H1 (cell line): ENCODE results near the gene SERPINB1. TPM values are rescaled to one million over a fixed set of nuclear protein-coding genes. Genes with fewer than 3 reads are reported as not detected.

Experiments used
- RFX5 ChIP-seq: IDR thresholded peaks from 2 replicates; pipeline ENCODE4 v1.6.1; 2011; ENCODE audit warnings: low read depth, low read length, improper control_type of control experiment, borderline replicate concordance
- polyA plus RNA-seq, 7 experiments: library from polyadenylated mRNA; depleted of rRNA in 3 of 7; stranded (reverse) in 5 of 7; unstranded in 2 of 7; fragments of >200 nt in 5 of 7; fragments of 200-250 nt in 2 of 7; gene quantifications; 1 replicate in 5 of 7; 2 replicates in 1 of 7; 4 replicates in 1 of 7; pipeline versions ENCODE4 v1.2.1 to v1.2.3, GENCODE V29; 2011 to 2013; ENCODE audit warnings: missing spikeins in 2 of 7, mixed read lengths in 2 of 7
- total RNA-seq: library from RNA; stranded (reverse); fragmentation: NEBNext Ultra II Directional; extraction: Animal tissue kit (Norgen Biotek cat#: 25700); gene quantifications from 2 replicates; pipeline ENCODE4 v1.2.1, GENCODE V29; 2021
- TF ChIP-seq, protein P1 (sequence below): fragments of 300-600 bp; sonication (generic); IDR thresholded peaks from 2 replicates; pipeline ENCODE4 v1.7.1; 2012; ENCODE audit warnings: low read length, moderate library complexity, mild to moderate bottlenecking, inconsistent platforms; ENCODE audit not compliant: insufficient replicate concordance

SERPINB1 gene
- total and polyA plus RNA-seq, 2 of the 8 experiments (the other 6 are each of a cell fraction or from before 2014, with no cell fraction given) = 8.1 to 17.3 TPM

DNA sequence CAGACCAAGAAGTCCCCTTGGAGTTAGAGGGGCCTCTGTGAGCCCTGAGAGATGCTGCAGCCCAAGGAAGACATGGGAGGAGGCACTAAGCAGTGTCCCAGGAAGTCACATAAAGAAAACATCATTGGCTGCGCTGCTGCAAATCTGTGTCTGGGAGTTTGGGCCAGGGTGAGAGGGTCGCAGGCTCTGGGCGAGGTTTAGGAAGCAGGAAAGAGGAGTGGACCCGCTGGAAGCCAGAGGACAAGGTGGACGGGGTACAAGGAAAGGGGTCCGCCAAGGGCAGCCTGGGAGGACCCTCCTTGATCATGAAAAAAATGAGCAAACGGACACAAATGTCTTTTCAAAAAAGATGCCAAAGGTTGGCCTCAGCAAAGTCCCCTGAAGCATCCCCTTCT, 15.5 kb upstream of the SERPINB1 start (continued):
- TF ChIP-seq, protein P1, sequence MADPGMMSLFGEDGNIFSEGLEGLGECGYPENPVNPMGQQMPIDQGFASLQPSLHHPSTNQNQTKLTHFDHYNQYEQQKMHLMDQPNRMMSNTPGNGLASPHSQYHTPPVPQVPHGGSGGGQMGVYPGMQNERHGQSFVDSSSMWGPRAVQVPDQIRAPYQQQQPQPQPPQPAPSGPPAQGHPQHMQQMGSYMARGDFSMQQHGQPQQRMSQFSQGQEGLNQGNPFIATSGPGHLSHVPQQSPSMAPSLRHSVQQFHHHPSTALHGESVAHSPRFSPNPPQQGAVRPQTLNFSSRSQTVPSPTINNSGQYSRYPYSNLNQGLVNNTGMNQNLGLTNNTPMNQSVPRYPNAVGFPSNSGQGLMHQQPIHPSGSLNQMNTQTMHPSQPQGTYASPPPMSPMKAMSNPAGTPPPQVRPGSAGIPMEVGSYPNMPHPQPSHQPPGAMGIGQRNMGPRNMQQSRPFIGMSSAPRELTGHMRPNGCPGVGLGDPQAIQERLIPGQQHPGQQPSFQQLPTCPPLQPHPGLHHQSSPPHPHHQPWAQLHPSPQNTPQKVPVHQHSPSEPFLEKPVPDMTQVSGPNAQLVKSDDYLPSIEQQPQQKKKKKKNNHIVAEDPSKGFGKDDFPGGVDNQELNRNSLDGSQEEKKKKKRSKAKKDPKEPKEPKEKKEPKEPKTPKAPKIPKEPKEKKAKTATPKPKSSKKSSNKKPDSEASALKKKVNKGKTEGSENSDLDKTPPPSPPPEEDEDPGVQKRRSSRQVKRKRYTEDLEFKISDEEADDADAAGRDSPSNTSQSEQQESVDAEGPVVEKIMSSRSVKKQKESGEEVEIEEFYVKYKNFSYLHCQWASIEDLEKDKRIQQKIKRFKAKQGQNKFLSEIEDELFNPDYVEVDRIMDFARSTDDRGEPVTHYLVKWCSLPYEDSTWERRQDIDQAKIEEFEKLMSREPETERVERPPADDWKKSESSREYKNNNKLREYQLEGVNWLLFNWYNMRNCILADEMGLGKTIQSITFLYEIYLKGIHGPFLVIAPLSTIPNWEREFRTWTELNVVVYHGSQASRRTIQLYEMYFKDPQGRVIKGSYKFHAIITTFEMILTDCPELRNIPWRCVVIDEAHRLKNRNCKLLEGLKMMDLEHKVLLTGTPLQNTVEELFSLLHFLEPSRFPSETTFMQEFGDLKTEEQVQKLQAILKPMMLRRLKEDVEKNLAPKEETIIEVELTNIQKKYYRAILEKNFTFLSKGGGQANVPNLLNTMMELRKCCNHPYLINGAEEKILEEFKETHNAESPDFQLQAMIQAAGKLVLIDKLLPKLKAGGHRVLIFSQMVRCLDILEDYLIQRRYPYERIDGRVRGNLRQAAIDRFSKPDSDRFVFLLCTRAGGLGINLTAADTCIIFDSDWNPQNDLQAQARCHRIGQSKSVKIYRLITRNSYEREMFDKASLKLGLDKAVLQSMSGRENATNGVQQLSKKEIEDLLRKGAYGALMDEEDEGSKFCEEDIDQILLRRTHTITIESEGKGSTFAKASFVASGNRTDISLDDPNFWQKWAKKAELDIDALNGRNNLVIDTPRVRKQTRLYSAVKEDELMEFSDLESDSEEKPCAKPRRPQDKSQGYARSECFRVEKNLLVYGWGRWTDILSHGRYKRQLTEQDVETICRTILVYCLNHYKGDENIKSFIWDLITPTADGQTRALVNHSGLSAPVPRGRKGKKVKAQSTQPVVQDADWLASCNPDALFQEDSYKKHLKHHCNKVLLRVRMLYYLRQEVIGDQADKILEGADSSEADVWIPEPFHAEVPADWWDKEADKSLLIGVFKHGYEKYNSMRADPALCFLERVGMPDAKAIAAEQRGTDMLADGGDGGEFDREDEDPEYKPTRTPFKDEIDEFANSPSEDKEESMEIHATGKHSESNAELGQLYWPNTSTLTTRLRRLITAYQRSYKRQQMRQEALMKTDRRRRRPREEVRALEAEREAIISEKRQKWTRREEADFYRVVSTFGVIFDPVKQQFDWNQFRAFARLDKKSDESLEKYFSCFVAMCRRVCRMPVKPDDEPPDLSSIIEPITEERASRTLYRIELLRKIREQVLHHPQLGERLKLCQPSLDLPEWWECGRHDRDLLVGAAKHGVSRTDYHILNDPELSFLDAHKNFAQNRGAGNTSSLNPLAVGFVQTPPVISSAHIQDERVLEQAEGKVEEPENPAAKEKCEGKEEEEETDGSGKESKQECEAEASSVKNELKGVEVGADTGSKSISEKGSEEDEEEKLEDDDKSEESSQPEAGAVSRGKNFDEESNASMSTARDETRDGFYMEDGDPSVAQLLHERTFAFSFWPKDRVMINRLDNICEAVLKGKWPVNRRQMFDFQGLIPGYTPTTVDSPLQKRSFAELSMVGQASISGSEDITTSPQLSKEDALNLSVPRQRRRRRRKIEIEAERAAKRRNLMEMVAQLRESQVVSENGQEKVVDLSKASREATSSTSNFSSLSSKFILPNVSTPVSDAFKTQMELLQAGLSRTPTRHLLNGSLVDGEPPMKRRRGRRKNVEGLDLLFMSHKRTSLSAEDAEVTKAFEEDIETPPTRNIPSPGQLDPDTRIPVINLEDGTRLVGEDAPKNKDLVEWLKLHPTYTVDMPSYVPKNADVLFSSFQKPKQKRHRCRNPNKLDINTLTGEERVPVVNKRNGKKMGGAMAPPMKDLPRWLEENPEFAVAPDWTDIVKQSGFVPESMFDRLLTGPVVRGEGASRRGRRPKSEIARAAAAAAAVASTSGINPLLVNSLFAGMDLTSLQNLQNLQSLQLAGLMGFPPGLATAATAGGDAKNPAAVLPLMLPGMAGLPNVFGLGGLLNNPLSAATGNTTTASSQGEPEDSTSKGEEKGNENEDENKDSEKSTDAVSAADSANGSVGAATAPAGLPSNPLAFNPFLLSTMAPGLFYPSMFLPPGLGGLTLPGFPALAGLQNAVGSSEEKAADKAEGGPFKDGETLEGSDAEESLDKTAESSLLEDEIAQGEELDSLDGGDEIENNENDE = no peak
- no peak for TF ChIP-seq RFX5
- TF ChIP-seq, all 59 proteins: peak for 0
